GM21526 (cell line): Measurements from ENCODE around the gene VGLL3.

Experiments used
- ATAC-seq: cut with Tn5 transposase; IDR thresholded peaks from one replicate; pipeline ENCODE4 v1.9.1; 2021; ENCODE audit warnings: moderate library complexity; ENCODE audit not compliant: unreplicated experiment, low FRiP score

VGLL3 gene

DNA sequence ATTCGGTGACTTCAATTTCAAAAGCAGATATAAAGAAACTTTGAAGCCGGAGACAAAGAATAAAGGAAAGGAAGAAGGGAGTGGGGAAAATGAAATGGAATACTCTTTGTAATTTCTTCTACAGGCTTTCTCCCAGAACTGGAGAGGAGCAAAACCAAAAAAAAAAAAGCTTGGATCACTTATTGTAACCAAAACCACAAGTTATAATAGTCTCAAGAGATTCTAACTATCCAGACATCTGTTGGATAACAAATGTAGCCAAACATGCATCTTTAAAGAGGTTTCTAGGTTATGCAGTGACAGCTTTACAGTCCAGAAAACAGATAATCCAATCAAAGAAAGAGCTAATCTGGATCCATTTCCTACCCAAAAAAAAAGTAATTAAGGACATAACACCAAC, 36.2 kb downstream of the VGLL3 start:
- ATAC-seq, result no peak

DNA sequence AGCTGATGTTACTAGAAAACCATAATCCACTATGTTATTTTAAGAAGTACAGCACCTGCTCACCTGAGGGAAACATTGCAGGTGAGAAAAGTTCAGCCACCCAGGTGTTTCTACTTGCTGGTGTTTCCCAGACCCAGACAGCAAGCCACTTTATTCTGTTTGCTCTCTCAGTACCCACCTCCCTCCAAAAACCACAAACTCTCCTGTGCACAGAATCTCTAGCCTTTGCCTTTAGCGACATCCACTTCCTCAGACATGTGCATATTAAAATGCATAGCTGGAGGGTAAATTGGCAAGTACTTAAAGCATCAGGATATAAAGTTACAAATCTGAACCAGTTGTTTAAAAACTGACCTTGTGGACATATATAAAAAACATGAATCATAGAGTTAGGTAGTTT, 36.7 kb downstream of the VGLL3 start:
- no peak for ATAC-seq

DNA sequence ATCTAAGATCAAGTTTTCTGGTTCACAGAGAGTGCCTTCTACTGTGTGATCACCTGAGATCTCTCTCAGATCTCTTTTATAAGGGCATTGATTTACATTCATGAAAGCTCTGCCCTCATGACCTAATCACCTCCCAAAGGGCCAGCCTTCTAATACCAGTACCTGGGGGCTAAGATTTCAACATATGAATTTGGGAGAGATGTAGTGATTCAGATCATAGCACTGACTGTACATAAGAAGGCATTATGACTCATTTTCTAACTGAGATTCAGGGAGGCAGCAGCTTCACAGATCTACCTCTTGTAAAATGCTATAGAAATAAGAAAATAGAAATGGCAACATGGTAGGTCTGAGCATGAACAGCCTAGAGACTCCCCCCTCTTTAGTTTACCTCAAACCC, 39.6 kb downstream of the VGLL3 start:
- ATAC-seq, result no peak

DNA sequence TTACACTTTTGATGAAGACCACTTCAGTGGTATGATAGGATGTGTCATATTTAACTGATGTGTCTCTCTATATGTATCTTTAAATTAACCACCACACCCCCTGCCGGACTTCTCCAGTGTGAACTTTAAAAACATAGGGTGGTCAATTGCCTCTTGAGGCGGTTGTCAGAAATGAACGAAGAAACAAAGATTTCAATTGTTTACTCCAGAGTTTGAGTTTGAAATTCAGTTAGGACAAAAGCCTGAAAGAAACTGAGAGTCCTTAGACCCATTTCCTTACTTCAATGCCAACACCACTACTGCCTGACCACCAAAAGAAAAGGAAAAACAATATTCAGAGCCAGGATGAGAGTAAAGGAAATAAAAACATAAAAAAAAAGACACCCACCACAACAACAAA, 40.2 kb downstream of the VGLL3 start:
- ATAC-seq, result no peak

DNA sequence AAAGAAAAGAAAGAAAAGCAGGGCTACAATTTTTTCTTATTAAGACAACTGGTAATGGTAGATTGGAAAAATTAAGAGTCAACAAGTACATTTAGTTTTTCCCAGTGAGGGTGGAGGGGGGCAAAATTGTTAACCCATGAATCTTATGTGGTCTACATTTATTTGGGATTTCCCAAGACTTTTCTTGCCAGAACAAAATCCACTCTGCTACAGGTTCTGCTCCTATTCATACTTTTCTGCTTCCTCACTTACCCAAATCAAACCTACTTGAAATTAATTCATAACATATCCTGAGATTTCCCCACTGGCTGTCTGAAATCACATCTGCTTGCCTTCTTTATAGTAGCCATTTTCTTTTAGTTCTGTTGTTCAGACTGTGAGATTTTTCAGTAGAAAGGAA, 41.1 kb downstream of the VGLL3 start:
- ATAC-seq, result no peak

DNA sequence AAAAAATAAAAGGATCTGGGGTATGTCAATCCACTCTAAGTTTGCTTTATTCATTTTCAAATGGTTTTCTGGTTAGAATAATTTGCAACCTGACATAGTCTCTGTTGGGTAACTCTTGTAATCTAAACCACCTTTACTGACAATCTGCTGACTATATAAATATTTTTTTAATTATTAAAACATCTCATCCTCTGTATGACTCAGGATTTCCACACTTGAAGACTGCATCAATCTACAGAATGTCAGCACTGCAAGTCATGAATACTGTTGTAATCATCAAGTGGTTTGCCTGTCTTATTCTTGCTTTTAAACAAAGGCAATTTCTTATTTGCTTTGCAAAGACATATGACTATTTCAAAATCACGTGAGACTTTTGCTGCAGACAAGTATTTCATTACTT, 42.1 kb downstream of the VGLL3 start:
- no peak for ATAC-seq

DNA sequence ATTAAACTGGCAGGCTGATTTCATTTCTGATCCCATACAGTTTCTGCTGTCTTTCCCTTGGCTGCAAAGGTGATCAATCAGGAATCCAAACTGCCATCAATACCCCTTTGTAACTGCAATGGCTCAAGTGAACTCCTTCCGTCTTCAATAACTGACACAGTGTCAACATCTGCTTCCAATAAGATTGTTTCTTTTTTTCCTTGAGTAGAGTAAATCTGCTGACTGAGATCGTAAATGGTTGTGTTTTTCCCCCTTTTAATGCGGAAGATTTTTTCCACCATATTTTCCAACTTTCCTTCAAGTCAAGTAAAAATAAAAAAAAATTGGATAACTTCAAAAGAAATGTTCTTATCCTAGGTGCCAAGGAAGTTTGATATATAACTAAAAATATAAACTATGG, 48.7 kb downstream of the VGLL3 start:
- ATAC-seq, result no peak

DNA sequence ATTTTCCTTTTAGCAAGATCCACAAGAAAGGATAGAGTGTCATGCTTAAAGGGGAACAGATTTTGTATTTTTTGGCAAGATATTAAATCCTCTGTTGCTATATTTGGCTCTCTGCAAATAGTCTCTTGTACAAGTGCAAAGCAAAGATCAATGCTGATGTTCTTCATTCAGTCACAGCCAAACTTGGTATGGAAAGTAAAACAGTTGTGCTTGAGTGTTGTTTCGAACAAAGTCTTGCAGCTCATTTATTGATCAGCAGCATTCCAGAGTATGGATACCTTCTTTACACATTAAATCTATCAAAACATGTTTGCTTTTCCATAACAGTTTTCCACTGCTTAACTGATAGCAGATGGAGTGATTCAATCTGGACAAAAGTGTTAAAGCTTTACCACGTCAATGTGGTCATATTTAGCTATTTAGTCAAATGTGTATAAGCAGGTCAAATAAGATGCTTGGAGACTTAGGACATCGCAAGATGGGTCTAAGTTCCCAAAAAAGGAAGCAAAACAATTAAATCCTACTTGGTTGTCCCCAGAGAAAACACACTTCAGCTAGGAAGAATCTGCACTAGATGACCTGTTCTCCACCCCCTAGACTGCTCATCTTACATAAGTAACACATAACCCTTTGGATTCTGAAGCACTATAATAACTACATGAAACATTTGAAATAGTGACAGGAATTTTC, 52.4 kb downstream of the VGLL3 start:
- ATAC-seq, result no peak

DNA sequence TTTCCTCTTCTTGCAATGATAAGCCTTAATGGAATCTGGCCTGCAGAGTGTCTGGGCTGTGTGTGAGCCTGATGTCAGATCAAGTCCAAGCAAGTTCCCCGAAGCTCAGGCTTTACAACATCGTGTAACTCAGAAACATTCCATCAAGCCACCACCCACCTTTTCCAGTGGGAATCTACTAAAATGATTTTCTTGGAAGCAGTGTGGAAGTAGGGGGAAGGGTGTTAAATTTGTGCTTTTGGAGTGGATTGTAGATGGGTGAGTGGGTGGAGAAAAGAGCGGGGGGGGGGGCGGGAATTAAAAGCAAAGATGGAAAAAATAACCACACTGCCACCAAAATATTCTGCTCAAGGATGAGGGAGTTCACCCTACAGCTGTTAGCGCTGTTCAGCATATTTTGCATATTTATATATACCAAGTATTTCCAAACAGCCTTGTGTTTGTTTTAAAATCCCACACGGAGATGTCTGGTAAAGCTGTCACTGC, 53.6 kb downstream of the VGLL3 start:
- no peak for ATAC-seq

DNA sequence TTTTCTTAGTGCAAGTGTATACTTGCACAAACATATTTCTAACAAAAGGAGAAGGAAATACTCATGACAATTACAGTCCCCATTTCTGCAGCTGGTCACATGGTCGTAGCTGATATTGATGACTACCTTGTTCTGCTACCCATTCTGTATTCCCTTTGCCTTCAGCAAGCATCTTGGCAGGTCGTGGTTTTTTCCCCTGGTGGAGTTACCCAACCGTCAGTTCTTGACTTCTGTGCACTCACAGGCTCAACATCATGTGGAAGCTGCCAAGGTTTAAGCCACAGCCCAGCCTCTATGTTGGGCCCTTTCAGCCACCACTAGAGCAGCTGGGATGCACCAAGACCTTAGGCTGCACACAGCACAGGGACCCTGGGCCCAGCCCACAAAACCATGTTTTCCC, 56.1 kb downstream of the VGLL3 start:
- ATAC-seq, result no peak

DNA sequence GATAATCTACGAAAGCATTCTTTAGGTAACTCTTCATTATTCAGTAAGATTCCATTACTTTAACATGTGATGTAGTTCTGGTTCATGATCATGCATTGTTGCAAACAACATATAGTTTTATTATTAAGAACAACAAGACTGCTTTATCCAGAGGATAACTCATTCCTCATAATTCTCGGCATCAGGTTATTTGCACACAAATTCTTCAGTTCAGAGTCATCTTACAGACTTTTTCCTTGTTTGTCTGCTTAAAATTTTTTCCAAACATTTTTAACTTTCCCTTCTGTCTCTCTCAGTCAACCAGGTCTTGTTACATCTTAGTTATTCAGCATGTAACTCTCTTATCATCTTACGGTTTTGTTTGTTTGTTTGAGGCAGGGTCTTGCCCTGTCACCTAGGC, 60.1 kb downstream of the VGLL3 start:
- ATAC-seq, result no peak

DNA sequence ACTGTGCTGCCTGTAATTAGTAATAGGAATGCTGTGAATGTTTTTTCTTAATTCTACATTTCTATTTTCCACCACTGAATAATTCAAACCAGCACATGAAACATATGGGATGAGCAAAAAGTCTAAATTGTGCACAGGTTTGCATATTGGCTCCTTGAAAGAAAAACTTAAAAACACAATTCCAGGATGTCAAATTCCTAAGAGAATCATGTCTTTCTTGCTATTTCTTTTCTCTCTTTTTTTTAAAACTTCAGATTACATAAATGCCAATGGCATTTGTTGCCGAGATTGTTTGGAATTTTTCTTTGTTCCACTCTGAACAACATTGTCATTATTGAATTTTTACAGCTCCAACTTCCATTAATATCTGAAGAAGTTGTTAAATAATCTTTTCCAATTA, 60.8 kb downstream of the VGLL3 start:
- ATAC-seq, result no peak

DNA sequence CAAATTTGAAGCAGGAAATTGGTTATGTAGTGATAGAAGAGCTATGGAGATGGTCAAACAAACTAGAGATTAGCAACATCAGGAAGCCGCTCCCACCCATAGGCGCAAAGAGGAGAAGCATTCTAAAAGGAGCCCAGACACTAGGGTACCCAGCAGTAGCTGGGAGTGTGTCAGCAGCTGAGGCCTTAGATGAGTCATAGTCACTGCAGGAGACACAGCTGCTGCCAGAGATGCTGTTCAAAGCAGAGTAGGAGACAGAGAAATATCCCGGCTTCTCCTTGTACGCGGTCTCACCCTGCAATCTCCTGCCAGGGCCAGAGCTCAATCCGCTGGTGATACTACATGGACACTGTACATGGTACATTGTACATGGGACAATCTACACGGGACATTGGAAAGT, 61.9 kb downstream of the VGLL3 start:
- ATAC-seq, result no peak

DNA sequence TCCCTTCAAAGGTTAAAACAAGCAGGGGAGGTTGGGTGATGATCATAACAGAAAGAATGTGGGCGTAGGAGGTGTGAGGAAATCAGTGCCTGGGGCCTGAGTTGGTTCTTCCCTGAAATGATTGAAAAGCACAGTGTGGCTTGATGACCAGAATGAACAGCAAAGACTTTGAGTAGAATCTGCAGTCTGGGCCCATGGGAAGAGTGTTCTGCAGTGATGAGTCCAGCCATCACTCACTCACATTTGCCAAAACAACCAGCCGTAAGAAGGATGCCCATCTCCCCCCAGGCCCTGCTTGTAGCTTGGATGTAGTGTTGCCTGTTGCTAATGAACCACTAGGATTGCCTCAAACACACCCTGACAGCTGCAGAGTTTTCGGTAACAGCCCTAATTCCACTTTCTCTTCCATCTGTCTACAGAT, 67.9 kb downstream of the VGLL3 start:
- no peak for ATAC-seq

DNA sequence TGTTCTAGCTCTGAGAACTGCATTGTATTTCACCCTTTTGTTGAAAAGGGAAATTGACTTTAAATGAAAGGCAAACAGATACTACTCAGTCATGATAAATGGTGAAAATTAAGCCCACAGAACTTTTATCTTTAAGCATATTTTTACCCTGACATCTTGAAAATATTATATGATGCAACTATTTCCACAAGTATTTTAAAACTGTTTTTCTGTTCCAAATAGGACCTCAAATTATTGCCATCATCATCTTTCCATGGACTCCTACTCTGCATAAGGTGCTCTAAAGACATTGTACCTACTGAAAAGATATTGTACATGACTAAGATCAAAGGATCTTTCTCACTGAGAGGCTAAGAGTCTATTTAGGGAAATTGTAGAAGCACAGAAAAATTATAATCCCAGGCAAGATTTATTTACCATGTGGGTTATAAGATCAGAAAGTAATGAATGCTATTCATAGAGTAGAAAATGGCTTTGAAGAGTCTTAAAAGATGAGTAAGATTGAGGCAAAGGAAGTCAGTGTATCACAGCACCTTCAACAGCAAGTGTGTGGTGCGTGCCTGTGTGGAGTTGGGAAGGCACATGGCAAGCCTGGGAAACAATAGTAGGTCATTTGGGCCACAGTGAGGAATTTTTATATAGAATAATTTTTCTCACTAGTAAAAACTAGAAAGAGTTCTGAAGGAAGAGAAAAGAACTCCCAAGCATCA, 68.8 kb downstream of the VGLL3 start:
- no peak for ATAC-seq

DNA sequence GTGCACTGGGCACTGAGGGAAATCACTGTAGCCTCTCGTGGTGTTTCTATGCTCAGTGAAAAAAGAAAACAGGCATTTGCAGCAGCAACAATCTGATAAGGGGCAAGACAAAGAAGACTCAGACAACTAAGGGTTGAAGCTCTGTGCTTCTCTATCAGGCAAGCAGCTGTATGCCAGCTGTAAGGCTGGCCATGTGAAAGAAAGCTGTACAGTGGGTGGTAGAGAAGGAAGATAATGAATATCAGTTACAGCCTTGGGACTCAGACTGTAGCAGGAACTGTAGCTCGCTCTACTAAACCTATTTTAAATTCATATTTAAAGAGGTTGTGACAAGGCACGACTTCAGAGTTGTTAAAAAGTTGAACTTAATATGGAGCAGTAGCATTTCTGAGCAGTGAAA, 76.3 kb downstream of the VGLL3 start:
- ATAC-seq, result no peak

DNA sequence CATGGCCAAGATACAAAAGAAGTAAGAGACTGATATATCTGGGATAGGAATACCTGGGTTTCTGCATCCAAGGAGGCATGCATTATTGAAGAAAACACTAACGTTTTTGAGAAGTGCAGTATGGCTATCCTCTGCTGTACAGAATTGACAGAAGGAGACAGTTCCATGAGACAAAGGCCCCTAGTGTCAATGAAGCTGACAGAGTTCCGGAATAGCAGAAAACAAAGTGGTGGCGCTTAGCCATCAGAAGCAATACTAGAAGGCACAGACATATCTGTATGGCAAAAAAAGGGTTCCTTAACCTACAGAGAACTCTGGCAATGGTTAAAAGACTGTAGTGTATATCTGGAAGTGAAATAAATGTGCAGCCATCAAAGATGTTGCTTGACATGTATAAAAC, 77.8 kb downstream of the VGLL3 start:
- ATAC-seq, result no peak

DNA sequence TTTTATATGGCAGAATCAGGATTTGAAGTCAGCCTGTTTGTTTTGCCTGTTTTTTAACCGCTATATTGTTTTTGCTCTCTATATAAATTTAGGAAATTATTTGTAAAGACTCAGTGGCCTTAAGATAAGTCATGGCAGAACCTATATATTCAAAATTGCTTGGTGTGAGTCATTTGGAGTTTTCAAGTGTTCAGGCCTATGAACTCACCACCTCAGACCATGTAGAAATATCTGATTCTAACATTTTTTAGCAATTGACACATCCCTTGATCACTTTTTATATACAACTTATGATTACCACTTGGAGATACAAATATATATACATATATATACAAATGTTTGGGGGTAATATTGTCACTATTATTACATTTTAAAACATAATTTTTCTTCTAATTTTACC, 95.7 kb downstream of the VGLL3 start:
- ATAC-seq, result no peak

DNA sequence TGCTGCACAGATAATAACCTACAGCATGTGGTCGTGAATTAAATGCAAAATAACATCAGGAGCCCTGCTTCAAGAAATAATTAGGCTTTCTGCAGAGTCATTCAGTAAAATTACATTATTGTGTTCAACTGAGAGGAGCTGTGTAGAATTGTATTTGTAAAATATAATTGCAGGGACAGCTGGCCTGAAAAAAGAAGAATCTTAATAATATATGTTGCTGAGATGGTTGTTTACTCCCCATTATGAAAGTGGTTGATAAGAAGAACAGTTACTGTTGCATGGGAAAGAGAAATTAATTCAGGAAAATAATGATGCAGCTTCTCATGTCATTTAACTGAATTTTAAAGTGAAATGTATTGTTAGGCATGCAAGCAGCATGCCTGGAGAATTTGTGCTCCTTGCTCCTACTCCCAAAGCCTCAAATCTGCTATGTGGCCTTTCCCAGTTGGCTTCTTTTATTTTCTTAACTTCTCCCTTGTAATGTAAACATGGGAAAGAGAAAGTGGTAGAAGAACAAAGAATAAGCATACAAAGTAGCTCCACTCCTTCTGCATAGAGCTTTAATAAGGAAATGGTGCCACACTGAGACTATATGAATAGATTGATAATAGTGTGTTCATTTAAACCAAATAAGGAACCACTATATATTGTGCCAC, 100.1 kb downstream of the VGLL3 start:
- no peak for ATAC-seq
